CD4-positive, alpha-beta T cell treated with Interleukin-6 at 100 ng/mL for 8 hours (primary cell): Measurements from ENCODE around the gene SYT17.

Experiments used
- DNase-seq: peaks from one replicate; pipeline ENCODE4 v3.0.0-alpha.2; 2020; ENCODE audit warnings: mixed read lengths, low spot score

The SYT17 gene

GRCh38 chr16:19219836-19220235 is 51.8 kb downstream of the SYT17 start:
- DNase-seq, result no peak

DNA sequence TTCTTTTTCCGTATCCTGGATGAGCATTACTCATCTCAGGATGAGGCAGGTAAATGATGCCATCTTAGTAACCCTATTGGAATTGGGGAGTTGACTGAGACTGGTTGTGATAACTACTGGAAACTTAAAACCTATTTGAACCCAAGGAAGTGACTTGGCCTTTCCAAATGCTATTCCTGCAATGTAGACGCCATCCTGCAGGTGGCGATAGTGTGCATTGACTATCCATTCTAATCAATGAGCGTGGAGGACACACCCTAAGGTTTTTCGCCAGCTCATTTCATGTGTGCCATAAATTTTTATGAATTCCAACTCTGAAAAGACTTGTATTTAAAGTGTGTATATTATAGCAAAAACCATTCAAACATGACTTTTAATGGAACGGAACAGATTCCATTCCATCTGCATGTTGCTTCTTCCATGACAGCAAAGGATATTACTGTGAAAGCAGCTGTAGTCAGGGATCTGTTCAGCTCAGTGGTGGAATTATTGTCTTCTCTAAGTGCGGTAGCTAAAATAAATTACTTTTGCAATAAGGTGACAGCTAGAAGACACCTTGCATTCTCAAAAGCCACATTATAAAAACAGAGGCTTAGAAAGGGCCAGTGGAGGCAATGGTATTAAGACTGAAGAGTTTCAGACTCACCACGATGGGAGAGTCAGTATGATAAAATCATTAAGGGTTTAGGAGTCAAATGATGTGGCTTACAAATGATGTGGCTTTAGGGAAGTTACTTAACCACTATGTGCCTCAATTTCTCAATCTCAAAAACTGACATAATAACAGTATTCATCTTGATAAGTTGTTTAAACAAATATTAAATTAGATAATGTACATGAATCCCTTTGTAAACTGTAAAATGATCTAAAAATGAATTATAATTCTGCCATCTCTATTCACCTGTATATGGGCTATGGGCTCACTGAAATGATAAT is 55.5 kb downstream of the SYT17 start:
- no peak for DNase-seq

DNA sequence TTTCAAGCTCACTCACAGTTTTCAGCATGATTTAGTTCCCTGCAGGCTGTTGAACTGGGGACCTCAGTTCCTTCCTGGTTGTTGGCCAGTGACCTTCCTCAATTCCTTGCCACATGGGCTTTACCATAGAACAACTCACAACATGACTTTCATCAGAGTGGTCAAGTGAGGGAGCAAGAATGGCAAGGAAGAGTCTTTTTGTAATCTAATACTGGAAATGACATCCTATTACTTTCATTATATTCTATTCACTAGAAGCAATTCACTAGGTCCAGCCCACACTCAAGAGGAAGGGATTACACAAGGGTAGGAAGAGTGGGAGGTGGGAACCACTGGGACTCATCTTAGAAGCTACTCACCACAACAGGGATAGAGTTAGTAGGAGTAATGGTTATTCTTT is 57.6 kb downstream of the SYT17 start:
- no peak for DNase-seq

DNA sequence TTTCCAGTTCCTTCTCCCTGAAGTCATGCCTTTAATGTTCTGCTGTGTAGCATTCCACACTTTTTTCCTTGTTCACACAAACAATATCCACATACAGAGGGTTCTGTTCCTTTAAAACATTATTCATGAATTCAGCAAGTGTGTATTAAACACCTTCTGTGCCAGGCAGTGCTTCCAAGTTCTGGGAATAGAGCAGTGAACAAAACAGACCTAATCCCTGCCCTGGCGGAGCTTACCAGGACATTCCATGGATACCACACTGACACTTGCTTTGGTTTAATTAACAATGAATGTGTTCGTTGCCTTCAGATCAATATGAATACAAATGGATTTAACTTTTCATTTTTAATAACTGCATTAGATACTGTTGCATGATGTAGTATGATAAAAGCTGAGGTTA is 59.6 kb downstream of the SYT17 start:
- DNase-seq, result no peak

DNA sequence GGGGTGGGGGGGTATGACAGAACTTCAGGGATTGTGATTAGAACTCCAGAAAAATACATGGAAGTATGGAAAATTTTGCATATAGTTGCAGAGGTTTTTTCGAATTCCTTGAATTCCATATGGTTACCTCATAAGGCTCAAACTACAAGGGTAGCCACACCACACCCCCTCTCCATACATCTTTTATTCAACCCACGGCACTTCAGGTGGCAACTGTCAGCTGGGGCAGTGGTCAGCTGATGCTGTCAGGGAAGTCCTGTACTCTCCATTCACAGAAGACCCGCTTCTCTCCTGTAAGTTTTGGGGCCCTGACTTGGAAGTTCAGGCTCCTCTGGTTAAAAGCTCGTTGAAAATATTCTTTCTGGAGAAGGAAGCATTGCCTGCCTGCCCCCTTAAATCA is 60.0 kb downstream of the SYT17 start:
- no peak for DNase-seq

DNA sequence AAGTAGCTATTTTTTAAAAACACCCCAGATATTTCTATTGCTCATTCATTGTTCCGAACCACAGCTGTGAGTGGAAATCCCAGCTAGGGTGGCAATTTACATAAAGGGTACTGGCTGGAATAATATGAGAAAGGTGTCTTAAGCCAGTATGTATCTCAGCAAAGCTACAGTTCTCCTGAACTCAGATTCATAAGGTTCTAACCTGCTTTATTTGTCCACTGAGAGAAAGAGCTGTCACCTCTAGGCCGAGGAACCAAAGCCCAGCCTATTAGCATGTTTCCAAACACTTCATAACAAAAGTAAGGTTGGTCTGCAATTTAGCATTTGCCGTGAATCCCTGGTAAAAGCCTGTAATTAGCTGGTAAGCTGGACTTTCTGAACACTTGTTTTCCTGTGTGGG is 60.5 kb downstream of the SYT17 start:
- DNase-seq, result no peak

DNA sequence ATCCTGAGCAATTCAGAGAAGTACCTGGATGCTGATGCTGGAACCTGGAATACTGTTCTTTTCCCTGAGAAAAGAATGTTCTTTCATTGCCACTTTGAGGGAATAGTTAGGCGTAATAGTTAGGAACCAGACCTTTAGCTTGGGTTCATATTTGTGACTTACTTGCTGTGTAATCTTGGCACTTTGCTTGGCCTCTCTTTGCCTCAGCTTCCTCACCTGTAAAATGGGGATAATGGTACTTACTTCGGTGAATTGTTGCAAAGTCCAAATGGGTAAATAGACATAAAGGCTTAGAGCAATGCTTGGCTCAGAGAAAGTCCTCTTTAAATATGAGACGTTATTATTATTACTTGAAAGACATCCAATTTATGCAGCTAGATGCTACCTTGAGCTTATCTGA is 62.5 kb downstream of the SYT17 start:
- DNase-seq, result no peak

DNA sequence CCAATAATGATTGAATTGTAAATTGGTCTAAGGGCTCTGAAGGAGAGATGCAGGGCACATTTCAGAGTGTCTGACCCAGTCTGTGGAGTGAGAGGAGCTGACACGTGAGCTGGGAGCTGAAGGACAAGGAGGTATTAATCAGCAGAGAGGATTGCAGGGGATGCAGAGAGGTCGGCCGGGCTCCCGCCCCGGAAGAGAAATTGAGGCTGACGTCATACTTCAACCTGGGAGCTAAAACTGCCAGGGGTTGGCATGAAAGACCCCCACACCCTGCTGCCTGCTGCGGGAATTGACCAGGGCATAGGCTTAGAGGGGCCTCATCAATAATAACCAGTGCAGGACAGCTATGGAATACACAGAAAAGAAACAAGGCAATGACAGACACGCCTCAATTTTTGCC is 63.8 kb downstream of the SYT17 start:
- no peak for DNase-seq

- DNase-seq, result no peak
These were observed 64.9 kb downstream of the SYT17 start for GRCh38 chr16:19232988-19233387.

DNA sequence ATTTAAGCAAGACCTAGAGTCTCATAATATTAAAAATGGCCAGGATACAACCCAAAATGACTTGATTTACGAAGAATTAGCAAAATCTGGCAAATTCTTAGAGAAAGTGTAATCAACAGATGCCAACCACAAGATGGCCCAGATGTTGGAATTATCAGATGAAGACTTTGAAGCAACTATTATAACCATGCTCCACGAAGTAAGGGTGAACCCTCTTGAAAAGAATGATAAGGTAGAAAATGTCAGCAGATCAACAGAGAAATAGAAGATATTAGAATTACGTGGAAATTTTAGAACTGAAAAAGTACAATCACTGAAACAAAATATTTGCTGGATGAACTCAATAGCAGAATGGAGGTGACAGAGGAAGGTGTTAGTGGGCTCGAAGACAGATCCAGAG is 67.4 kb downstream of the SYT17 start:
- no peak for DNase-seq

- DNase-seq, result no peak
These were observed 67.8 kb downstream of the SYT17 start for GRCh38 chr16:19235886-19236285.

DNA sequence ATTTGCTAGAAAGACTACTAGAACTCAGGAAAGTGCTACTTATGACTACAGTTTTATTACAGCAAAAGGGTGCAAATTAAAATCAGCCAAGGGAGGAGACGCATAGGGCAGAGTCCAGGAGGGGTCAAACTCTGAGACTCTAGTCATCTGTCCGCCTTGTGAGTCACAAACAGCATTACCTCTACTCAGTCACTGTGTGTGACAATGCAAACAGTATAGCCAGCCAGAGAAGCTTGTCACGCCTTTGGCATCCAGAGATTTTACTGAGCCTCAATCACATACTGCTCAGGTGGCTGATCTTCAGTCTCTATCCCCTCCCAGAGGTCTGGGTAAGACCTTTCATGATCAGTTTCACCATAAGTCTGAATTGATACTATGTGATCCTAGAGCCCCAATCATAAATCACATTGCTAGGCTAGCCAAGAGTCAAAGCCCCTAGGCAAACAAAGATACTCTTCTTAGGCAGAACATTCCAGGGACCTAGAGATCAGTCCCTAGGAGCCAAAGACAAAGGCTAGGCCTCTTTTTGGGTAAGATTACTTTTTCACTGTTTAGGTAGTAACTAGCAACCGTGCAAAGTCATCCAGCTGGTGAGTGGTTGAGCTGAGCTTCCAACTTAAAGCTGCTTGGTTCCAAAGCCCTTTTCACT is 68.6 kb downstream of the SYT17 start:
- no peak for DNase-seq

GRCh38 chr16:19238406-19238805 is 70.4 kb downstream of the SYT17 start:
- no peak for DNase-seq

DNA sequence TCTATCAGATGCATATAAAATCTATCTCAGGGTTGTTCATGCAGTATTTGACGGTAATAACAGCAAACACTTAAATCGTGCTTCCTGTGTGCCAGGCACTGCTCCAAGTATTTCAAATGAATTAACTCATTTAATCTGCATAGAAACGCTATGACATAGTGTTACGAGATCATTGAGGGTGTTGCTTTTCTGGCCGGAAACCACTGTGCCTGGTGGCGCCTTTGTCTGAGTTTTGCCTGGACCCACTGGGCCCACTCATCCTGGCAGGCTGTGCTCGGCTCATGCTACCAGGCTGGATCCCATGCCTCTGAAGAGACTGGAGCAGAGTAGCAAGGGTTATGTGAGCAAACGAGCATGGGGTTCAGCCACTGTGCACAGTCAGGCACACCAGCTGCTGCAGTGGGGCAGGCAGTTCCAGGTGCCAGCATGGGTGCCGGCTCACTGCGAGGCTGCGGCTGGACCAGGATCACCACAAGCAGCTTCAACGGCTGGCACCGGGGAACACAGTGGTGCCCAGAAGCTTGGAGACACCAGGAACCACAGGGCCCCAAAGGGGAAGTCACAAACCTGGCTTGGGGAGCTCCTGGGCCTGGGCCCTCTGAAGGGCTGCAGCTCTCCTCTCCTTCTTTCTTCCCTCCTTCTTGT is 71.6 kb downstream of the SYT17 start:
- no peak for DNase-seq

DNA sequence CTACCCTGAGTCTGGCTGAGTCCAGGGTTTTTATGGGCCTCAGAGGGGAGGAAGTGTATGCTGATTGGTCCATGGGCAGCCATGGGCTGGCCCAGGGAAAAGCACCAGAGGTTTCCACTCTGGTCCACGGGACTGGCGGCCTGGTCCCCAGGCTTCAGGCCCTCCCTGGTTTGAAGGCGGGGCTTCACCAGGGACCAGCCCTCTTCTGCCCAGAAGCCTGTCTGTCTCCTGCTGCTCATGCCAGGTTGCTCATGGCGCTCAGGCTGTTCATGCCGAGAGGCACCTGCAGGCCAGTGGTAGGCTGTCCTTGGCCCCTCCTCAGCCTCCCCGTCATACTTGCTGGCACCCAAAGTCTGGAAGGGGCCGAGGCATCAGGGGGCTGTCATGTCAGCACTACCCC is 72.5 kb downstream of the SYT17 start:
- no peak for DNase-seq

DNA sequence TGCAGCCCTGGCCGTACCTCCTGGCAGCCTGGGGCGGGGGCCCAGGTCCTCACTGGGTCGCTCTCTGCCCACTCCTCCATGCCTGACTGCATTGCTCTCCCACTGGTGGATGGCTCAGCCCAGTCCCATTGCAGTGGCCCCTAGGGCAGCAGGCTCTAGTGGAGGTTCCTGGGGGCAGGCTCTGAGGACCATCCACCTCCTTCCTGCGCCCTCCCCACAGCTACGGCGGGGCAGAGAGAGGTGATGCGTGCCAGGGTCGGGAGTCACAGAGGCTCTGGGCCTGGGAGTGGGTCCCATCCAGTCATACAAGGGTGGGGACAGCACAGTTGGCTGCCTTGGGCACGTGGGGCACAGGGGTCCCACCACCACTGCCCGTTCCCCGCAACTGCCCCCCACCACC is 73.5 kb downstream of the SYT17 start:
- no peak for DNase-seq

- DNase-seq, result no peak
These were observed 74.1 kb downstream of the SYT17 start for GRCh38 chr16:19242186-19242585.

DNA sequence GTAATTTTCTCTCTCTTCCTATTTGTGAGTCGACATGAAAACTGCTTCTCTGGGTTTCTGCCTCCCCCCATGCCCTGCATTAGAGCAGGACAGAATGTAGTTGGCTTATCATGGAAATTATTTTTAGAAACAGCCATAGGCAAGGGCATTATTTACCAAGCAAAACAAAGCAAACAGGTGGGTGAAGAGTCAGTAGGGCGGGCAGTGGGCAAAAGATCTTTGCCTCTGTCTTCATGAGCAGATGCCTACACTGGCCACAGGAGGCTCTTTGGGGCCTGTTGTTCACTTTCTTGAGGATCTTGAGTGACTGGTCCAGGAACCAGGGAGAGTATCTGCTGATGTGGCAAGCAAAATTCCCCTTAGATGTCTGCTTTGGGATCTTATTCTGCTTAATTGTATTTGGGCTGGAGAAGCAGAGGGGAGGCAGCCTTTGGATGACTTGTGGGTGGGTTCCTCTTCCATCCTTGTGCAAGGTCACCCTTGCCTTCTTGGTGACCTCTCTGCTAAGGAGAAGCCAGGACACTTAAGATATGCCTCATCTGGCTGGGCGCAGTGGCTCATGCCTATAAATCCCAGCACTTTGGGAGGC is 75.0 kb downstream of the SYT17 start:
- no peak for DNase-seq

GRCh38 chr16:19245326-19245925 is 77.4 kb downstream of the SYT17 start:
- DNase-seq, result no peak

GRCh38 chr16:19252904-19253303 is 84.9 kb downstream of the SYT17 start:
- no peak for DNase-seq

DNA sequence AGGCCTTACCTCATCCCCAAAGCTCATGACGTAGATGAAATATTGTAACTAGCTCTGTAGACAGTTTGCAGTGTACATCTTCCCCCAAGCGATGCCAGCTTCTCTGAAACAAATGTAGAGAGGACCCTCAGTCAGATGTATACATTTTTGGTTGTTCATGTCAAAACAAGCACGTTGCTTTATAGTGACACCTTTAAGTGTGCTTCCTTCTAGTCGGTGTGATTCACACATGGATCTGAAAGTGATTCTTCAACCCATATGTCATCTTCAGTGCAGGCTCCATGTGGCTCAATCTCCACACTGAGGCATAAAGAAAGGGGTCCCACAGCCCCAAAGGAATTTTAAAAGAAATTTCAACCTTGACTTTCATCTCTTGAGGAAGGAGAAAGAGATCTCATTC is 86.6 kb downstream of the SYT17 start:
- no peak for DNase-seq

DNA sequence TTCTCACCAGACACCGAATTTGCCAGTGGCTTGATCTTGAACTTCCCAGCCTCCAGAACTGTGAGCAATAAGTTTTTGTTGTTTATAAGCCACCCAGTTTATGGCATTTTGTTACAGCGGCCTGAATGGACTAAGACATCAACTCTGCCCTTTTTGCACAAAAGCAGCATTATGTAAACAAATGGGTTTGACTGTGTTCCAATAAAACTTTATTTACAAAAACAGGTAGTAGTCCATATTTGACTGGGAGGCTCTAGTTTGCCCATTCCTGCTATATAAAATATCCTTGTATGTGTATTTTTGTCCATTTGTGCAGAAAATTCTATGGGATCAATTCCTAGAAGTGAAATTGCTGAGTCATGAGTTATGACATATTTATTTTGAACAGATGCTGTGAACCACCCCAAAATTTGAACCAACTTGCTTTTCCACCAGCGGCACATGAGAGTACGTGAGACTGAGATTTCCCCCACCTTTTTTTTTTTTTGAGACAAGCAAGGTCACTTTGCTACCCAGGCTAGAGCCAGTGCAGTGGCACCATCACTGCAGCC is 96.2 kb downstream of the SYT17 start:
- DNase-seq, result no peak
